GM15510 (cell line): ENCODE measurements around the gene ALOXE3.

Experiments used
- POLR2A ChIP-seq: IDR thresholded peaks from 3 replicates; pipeline ENCODE4 v1.6.1; 2011; ENCODE audit warnings: borderline replicate concordance; ENCODE audit not compliant: insufficient read length; ENCODE audit errors: extremely low read depth

ALOXE3 gene

DNA sequence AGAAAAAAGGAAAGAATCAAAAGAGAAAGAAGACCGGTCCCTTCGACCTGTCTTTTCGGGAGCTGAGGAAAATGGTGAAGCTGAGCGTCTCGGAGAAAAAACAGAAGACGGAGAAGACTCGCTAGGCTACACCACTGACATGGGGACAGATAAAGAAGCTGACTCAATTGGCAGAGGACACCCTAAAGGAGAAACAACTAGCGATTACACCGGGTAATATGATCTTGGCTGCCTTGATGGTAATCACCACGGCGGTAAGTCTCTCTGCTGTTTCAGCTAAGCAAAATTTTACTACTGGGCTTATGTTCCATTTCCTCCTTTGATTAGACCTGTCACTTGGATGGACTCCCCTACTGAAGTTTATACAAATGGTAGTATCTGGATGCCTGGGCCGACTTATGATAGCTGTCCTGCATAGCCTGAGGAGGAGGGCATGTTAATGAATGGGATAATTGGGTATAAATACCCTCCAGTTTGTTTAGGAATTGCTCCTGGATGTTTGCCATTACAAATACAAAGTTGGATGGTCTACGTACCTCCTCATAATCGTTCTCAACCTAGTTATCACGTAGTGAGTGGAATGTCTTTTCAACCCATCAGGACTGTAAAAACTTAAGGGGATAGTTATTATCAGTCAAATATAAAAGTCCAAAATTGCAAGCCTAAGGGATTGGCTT lies 55.4 kb downstream of the ALOXE3 start:
- no peak for TF ChIP-seq POLR2A

DNA sequence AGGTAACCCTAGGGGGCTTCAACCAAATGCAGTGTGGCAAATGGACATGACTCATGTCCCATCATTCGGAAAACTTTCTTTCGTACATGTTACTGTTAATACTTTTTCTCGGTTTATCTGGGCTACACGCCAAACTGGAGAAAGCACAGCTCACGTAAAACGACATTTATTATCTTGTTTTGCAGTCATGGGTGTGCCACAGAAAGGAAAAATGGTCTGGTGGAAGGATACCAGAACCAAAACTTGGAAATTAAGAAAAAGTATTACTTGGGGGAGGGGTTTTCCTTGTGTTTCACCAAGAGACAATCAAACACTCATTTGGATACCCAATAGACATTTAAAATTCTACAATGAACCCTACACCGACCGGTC lies 55.9 kb downstream of the ALOXE3 start:
- TF ChIP-seq POLR2A: no peak

DNA sequence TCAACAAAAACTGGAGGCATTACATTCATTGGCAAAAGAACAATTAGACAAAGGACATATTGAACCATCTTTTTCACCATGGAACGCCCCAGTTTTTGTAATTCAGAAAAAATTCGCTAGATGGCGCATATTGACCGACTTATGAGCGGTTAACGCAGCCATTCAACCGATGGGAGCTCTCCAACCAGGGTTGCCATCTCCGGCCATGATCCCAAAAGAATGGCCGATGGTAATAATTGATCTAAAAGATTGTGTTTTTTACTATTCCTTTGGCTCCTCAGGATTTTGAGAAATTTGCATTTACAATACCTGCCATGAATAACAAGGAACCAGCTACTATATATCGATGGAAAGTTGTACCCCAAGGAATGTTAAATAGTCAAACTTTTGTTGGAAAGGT lies 58.0 kb downstream of the ALOXE3 start:
- no peak for TF ChIP-seq POLR2A

DNA sequence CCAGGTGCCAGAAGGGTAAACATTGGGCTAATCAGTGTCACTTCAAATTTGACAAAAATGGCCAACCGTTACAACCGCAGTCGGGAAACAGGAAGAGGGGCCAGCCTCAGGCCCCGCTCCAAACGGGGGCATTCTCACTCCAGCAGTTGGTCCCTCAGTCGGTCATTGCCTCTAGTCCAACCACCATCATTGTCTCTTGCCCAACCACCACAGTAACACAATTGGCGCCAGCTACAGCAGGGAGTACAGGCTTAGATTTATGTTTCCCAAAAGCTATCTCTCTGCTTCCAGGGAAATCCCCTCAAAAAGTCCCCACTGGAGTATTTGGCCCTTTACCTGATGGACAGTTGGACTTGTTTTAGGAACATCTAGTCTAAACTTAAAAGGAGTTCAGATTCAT lies 59.2 kb downstream of the ALOXE3 start:
- no peak for TF ChIP-seq POLR2A

DNA sequence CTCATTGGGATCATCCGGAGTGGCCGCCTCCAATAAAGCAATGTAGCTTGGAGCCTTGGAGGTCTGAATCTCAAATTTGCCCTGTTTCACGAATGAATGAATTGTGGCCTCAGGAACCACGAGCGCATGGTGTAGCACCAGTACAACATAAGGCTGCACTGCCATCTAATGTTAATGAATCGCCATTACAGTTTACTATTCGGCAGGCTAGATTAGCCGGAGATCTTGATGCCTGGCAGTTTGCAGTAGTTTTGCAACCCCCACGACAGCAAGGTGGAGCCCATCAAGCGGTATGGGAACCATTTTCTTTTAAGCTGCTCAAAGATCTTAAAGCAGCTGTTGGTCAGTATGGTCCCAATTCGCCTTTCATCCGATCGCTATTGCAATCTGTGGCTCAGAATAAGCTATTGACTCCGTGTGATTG lies 60.6 kb downstream of the ALOXE3 start:
- no peak for TF ChIP-seq POLR2A

DNA sequence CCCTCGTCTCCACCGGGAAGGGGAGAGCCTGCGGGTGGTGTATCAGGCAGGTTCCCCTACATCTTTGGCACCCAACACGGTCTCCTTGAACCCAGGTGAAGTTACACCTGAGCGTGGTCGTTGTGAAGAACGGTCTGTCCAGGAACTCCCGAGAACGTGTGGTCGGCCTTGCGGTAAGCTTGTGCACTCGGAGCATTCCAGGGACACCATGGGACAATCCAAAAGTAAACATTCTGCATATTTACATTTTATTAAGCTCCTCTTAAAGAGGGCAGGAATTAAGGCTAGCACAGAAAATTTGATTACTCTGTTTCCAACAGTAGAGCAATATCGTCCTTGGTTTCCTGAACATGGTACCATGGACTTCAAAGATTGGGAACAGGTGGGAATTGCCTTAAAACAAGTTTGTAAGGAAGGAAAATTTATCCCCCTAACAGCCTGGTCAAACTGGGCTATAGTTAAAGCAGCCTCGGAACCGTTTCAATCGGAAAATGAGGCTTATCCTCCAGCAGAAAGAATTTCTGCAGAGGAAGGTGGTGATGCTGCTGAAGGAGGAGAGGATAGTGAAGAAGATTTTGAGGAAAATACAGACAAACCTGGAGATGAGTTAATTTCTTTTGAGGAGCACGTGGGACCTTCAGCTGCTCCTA lies 61.2 kb downstream of the ALOXE3 start:
- TF ChIP-seq POLR2A: no peak

DNA sequence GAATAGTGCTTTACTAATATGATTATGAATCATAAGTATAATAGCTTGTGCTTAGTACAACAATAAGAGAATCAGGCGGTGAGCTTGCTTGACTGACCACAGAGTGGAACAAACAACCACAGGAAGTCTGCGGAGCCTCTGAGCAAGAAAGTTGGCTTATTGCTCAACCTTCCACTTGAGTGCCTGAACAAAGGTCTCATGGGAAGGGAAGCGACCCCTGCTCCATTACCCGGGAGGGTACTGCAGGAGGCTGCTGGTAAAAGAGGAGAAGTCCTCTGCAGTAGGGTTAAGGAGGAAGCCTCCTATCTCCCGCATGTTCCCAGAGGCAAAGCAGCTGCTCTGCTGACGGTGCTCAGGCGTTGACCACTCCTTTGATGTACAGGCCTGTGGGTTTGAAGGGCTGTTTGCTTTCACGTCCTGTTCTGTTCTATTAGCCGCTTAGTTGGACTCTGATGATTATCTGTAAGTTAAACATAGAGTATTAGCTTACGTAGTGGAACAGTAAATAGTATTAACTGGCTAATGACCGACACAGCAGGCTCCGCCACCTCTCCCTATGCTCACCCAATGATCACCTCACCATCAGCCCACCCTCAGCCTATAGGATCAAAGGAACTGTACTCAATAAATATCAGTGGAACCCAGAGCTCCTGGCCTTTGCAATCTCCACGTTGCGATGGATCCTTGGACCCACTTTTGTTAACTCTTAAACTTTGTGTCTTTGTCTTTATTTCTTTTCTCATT lies 61.9 kb downstream of the ALOXE3 start:
- TF ChIP-seq POLR2A: no peak

DNA sequence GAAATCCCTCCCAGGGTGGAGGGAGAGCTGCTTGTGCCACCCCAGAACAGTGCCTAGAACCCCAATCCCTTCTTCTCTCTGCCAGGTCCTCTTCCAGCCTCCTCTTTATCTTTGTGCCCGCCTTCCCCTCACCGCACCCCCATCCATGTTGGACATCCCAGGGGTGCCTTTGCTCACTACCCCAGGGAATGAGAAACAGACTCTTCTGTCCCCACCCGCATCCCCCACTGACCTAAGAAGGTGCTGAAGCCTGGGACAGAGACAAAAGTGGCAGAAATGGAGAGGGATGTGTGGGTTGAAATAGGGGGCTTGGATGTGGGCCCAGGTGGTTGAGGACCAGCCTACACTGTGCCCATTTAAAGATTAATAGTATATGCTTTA lies 62.5 kb downstream of the ALOXE3 start:
- no peak for TF ChIP-seq POLR2A

DNA sequence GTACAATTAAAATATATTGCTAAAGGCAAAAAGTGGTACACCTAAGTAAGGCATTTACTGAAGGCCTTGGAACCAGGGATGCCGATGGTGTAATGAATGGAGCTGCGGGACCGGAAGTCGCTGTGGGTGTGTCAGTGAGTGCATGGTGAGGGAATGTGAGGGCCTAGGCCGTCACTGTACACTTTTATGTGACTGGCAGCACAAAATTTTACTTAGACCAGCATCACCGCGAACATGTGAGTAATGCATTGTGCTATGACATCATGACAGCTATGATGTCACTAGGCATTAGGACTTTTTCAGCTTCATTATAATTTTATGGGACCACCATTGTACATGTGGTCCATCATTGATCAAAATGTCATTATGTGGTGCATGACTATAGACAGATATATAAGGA lies 64.7 kb downstream of the ALOXE3 start:
- TF ChIP-seq POLR2A: no peak

DNA sequence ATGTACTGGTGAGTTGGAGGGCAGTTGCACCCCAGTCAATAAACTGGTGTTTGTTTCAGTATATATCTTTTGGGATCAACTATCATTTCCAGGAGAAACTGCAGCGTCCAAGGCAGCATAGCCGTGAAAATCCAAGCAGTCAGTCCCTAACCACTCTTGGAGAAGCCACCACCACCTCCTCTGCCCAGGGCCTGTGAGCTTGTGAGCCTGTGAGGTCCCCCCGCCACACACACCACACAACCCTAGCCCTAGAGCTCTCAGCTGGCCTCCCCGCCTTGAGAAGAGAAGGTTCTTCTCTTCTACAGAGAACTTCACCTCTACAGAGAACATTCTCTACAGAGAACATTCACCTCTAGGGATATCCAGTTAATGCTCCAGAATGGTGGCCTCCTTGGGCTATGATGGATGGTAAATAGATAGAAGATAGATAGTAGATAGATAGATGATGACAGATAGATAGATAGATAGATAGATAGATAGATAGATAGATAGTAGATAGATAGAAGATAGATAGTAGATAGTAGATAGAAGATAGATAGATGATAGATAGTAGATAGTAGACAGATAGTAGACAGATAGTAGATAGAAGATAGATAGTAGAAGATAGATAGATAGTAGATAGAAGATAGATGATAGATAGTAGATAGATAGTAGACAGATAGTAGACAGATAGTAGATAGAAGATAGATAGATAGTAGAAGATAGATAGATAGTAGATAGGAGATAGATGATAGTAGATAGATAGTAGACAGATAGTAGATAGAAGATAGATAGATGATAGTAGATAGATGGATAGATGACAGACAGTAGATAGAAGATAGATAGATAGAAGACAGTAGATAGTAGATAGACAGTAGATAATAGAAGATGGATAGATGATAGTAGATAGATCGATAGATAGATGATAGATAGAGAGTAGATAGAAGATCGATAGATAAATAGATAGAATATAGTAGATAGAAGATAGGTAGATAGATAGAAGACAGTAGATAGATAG lies 65.8 kb downstream of the ALOXE3 start:
- no peak for TF ChIP-seq POLR2A

DNA sequence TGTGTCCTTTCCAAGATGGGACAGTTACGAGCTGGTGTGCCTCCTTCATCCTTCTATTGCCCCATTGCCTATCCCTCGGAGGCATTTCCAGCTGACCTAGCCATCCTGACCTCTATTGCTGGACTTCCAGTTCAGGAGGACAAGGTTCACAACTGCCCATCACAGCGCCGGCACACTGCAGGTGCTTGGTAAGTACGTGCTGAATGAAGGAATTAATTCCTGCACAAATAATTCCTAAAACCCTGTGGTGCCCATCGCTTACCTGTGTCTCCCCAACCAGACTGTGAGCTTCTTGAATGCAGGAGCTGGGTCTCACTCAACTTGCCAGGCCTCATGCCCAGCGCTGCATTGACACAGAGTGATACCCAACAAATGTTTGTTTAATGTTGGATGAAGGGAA lies 66.5 kb downstream of the ALOXE3 start:
- TF ChIP-seq POLR2A: no peak

DNA sequence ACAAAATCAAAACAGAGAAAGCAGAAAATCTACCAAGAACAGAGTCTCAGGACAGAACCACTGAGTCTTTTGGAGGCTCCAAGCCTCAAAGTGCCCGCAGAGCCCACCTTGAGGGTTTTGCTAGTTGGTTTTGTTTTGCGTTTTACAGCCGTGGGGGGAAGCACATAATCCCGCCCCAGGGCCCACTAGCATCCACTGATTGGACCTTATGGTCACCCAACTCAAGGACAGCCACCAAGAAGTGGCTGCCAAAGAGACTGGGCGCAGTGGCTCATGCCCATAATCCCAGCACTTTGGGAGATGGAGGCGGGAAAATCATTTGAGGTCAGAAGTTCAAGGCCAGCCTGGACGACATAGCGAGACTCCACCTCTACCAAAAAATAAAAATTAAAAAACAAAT lies 69.6 kb downstream of the ALOXE3 start:
- TF ChIP-seq POLR2A: no peak

DNA sequence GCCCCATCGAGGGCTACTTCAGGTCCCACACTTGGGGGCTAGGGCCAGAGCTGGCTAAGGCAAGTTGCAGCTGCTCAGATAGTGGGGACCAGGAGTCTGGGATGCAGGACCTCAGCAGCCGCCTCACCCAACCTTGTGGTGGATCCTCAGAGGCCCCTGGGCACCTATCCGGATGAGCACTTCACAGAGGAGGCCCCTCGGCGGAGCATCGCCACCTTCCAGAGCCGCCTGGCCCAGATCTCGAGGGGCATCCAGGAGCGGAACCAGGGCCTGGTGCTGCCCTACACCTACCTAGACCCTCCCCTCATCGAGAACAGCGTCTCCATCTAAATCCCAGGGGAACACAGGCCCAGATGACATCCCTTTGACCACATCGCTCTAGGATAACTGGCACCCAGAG lies 70.1 kb downstream of the ALOXE3 start:
- no peak for TF ChIP-seq POLR2A

DNA sequence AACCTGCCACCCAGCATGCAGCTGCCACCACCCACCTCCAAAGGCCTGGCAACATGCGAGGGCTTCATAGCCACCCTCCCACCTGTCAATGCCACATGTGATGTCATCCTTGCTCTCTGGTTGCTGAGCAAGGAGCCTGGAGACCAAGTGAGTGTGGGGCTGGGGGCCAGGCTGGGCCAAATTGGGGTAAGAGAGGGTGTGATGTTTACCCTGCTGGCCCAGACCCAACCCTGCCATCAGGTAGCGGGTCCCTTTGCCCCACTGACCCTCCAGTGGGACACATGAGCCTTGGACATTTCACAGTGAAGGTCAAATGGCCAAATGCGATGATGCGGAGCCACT lies 70.6 kb downstream of the ALOXE3 start:
- TF ChIP-seq POLR2A: no peak

DNA sequence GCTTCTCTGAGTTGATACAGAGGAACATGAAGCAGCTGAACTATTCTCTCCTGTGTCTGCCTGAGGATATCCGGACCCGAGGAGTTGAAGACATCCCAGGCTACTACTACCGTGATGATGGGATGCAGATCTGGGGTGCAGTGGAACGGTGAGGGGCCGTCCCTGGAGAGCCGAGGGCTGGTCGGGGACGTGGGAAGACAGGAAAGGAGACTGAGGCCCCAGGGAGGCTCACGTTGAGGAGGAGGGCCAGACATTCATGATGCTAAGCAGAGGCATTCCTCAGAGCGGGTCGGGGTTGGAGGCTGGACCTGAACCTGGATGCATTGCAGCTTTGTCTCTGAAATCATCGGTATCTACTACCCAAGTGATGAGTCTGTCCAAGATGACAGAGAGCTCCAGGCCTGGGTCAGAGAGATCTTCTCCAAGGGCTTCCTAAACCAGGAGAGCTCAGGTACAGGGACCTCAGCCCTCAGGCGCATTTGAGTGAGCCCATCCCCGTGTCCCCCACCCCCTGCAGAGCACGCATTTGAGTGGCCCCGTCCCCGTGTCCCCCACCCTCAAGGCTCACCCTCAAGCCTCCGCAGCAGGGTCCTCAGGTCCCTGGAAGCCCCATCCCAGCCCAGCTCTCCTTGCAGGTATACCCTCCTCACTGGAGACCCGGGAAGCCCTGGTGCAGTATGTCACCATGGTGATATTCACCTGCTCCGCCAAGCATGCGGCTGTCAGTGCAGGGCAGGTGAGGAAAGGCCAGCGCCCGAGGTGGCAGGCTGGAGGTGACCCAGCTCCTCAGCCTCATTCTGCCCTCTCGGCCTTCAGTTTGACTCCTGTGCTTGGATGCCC lies 71.2 kb downstream of the ALOXE3 start:
- TF ChIP-seq POLR2A: no peak

DNA sequence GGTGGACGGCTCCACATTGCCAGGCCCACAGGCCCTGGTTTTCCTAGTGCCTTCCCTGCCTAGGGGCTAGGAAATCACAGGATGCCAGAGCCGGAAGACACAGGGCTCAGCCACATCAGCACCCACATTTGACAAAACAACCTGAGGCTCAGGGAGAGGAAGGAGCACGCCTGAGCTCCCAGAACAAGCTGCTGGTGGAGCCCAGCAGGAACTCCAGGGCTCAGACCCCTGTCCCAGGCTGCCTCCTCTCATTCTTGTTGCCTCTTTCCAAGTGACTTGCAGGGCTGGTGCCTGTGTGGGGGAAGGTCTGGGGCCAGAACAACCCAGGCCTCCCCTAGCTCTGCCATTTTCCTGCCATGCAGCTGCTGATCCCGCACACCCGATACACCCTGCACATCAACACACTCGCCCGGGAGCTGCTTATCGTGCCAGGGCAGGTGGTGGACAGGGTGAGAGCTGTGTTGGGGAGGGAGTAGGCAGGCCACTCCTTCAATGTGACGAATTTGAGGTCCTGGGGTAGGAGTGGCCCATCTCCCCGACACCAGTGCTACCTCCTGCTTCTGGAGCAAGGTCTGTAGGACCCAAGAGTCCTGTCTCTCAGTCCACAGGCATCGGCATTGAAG lies 71.9 kb downstream of the ALOXE3 start:
- no peak for TF ChIP-seq POLR2A
